ENCODE data around the gene NUCB1. TPM values are rescaled to one million over a fixed set of nuclear protein-coding genes. Genes with fewer than 3 reads are reported as not detected.

The NUCB1 gene
- total RNA-seq, 1 donor from 2014 or later, result 164 TPM

GRCh38 chr19:48920949-48921348 is 20.8 kb downstream of the NUCB1 start:
- FAIRE-seq (no peak), DNase-seq (ENCODE audit: low read depth) (no peak)
- TF ChIP-seq CTCF (IDR thresholded peaks at IDR 0.05; ENCODE audit: insufficient read depth, low read depth, low read length) (no peak), EZH2 (IDR thresholded peaks at IDR 0.05; ENCODE audit: insufficient read depth, low read length) (no peak)
- Histone ChIP-seq H3K36me3 (ENCODE audit: insufficient read depth, low read length) (peaks cover 5% of the 10 kb centered on the region), H3K9me3 (ENCODE audit: insufficient read depth, low read depth, low read length) (no peaks in the 10 kb centered on the region), H3K79me2 (ENCODE audit: insufficient read depth, low read length) (no peaks in the 10 kb centered on the region), H3K27ac (ENCODE audit: low read depth, low read length) (no peak overlapping the region), H3K4me3 (ENCODE audit: insufficient read depth, low read depth, low read length) (no peak overlapping the region), H3K4me2 (ENCODE audit: low read length) (no peak overlapping the region), H3K9ac (ENCODE audit: low read length) (no peak overlapping the region), H3K27me3 (ENCODE audit: insufficient read depth, low read length) (no peaks in the 10 kb centered on the region), H4K20me1 (ENCODE audit: insufficient read depth, low read length) (no peaks in the 10 kb centered on the region), H3K4me1 (ENCODE audit: insufficient read depth, low read length) (peaks cover 9% of the 10 kb centered on the region), H2AFZ (ENCODE audit: low read depth, low read length) (no peak overlapping the region)
- H3K27ac Mint-ChIP-seq (ENCODE audit: unreplicated experiment), result no peak overlapping the region
- H3K4me1 Mint-ChIP-seq (ENCODE audit: low read depth, unreplicated experiment), result peaks cover 2% of the 10 kb centered on the region
- H3K4me3 Mint-ChIP-seq (ENCODE audit: unreplicated experiment), result no peak overlapping the region
- no peaks in the 10 kb centered on the region for H3K27me3 Mint-ChIP-seq (ENCODE audit: low read depth, unreplicated experiment)
- H3K9me3 Mint-ChIP-seq (ENCODE audit: unreplicated experiment), result no peaks in the 10 kb centered on the region
- H3K36me3 Mint-ChIP-seq (ENCODE audit: low read depth, unreplicated experiment), result peaks cover 11% of the 10 kb centered on the region

GRCh38 chr19:48921721-48922500 is 21.8 kb downstream of the NUCB1 start:
- FAIRE-seq (no peak), DNase-seq (ENCODE audit: low read depth) (no peak)
- H3K9me3 ChIP-seq (ENCODE audit: insufficient read depth, low read depth, low read length), result no peaks in the 10 kb centered on the region
- H4K20me1 ChIP-seq (ENCODE audit: insufficient read depth, low read length), result no peaks in the 10 kb centered on the region
- H3K9ac ChIP-seq (ENCODE audit: low read length), result no peak overlapping the region
- H3K27me3 ChIP-seq (ENCODE audit: insufficient read depth, low read length), result no peaks in the 10 kb centered on the region
- Mint-ChIP-seq H3K4me3 (ENCODE audit: unreplicated experiment) (no peak overlapping the region), H3K36me3 (ENCODE audit: low read depth, unreplicated experiment) (peaks cover 11% of the 10 kb centered on the region), H3K27ac (ENCODE audit: unreplicated experiment) (no peak overlapping the region), H3K4me1 (ENCODE audit: low read depth, unreplicated experiment) (peaks cover 2% of the 10 kb centered on the region), H3K27me3 (ENCODE audit: low read depth, unreplicated experiment) (no peaks in the 10 kb centered on the region), H3K9me3 (ENCODE audit: unreplicated experiment) (no peaks in the 10 kb centered on the region)
- no peaks in the 10 kb centered on the region for H3K79me2 ChIP-seq (ENCODE audit: insufficient read depth, low read length)
- no peak for TF ChIP-seq EZH2 (IDR thresholded peaks at IDR 0.05; ENCODE audit: insufficient read depth, low read length)
- TF ChIP-seq CTCF (IDR thresholded peaks at IDR 0.05; ENCODE audit: insufficient read depth, low read depth, low read length), result no peak
- H2AFZ ChIP-seq (ENCODE audit: low read depth, low read length), result no peak overlapping the region
- no peak overlapping the region for H3K4me2 ChIP-seq (ENCODE audit: low read length)
- H3K27ac ChIP-seq (ENCODE audit: low read depth, low read length), result no peak overlapping the region
- peaks cover 18% of the 10 kb centered on the region for H3K4me1 ChIP-seq (ENCODE audit: insufficient read depth, low read length)
- H3K4me3 ChIP-seq (ENCODE audit: insufficient read depth, low read depth, low read length), result no peak overlapping the region
- H3K36me3 ChIP-seq (ENCODE audit: insufficient read depth, low read length), result peaks cover 3% of the 10 kb centered on the region
